SK-N-SH treated with all-trans-retinoic acid at 6 μM for 48 hours (cell line): ENCODE data around the gene SPNS3.

ENCODE experiments used
- CREB5 ChIP-seq: fragments of 250-450 bp; sonication (Bioruptor Pico); IDR thresholded peaks from 2 replicates; pipeline ENCODE4 v1.5.1; 2020; ENCODE audit warnings: low read depth, mild to moderate bottlenecking, moderate library complexity
- ESRRG ChIP-seq: fragments of 250-450 bp; sonication (Bioruptor Pico); IDR thresholded peaks from 2 replicates; pipeline ENCODE4 v1.6.1; 2021; ENCODE audit warnings: mild to moderate bottlenecking
- RARB ChIP-seq: fragments of 250-450 bp; sonication (Bioruptor Pico); IDR thresholded peaks from 2 replicates; pipeline ENCODE4 v1.8.0; 2021; ENCODE audit warnings: mild to moderate bottlenecking, moderate library complexity
- SNAI2 ChIP-seq: fragments of 250-450 bp; sonication (Bioruptor Pico); IDR thresholded peaks from 2 replicates; pipeline ENCODE4 v1.5.0; 2020; ENCODE audit warnings: mild to moderate bottlenecking, moderate library complexity
- ZFP30 ChIP-seq: fragments of 450-650 bp; formaldehyde crosslinking; IDR thresholded peaks from 2 replicates; pipeline ENCODE4 v1.5.0; 2022; ENCODE audit warnings: mild to moderate bottlenecking, moderate library complexity
- ZNF70 ChIP-seq: fragments of 450-650 bp; formaldehyde crosslinking; IDR thresholded peaks from 2 replicates; pipeline ENCODE4 v1.5.0; 2020; ENCODE audit warnings: mild to moderate bottlenecking, moderate library complexity
- TF ChIP-seq, protein P1 (sequence below): fragments of 250-450 bp; sonication (Bioruptor Pico); IDR thresholded peaks from 2 replicates; pipeline ENCODE4 v1.8.0; 2020; ENCODE audit warnings: mild to moderate bottlenecking, moderate library complexity, borderline replicate concordance

- TF ChIP-seq ZNF70 (no peak), SNAI2 (no peak), ESRRG (CRISPR knock-in tag) (no peak), CREB5 (CRISPR knock-in tag) (no peak), ZFP30 (CRISPR knock-in tag) (no peak), RARB (CRISPR knock-in tag) (no peak)
- TF ChIP-seq, protein P1, sequence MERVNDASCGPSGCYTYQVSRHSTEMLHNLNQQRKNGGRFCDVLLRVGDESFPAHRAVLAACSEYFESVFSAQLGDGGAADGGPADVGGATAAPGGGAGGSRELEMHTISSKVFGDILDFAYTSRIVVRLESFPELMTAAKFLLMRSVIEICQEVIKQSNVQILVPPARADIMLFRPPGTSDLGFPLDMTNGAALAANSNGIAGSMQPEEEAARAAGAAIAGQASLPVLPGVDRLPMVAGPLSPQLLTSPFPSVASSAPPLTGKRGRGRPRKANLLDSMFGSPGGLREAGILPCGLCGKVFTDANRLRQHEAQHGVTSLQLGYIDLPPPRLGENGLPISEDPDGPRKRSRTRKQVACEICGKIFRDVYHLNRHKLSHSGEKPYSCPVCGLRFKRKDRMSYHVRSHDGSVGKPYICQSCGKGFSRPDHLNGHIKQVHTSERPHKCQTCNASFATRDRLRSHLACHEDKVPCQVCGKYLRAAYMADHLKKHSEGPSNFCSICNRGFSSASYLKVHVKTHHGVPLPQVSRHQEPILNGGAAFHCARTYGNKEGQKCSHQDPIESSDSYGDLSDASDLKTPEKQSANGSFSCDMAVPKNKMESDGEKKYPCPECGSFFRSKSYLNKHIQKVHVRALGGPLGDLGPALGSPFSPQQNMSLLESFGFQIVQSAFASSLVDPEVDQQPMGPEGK (CRISPR knock-in tag) = no peak
Measured at GRCh38 chr17:4532860-4533522, 99.3 kb downstream of the SPNS3 start.
